Measurements from ENCODE around the gene SLC7A14. TPM values are rescaled to one million over a fixed set of nuclear protein-coding genes. Genes with fewer than 3 reads are reported as not detected.

The SLC7A14 gene
- total and polyA plus RNA-seq, 8 donors, result 0.27 to 0.82 (median 0.44) TPM; not detected in 2

DNA sequence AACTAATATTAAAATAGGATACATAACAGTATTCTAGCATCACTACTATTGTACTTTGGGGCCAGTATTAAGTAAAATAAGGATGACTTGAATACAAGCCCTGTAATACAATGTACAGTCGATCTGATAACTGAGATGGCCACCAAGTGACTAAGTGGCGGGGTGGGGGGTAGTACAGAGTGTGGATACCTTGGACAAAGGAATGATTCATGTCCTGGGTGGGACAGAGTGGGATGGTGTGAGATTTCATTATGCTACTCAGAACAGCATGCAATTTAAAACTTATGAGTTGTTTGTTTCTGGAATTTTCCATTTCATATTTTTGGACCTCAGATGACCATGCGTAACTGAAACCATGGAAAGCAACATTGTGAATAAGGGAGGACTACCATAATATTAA lies 46.0 kb downstream of the SLC7A14 start:
- Histone ChIP-seq H3K27me3 (no peaks in the 10 kb centered on the region), H3K27ac (no peak overlapping the region), H3K4me1 (no peaks in the 10 kb centered on the region), H3K4me3 (no peak overlapping the region), H3K36me3 (no peaks in the 10 kb centered on the region), H3K9me3 (no peaks in the 10 kb centered on the region)
- ATAC-seq (no peak), DNase-seq (no peak)
- intact Hi-C loops (cut with DNase I), result no loop called here
- TF ChIP-seq, protein P1, sequence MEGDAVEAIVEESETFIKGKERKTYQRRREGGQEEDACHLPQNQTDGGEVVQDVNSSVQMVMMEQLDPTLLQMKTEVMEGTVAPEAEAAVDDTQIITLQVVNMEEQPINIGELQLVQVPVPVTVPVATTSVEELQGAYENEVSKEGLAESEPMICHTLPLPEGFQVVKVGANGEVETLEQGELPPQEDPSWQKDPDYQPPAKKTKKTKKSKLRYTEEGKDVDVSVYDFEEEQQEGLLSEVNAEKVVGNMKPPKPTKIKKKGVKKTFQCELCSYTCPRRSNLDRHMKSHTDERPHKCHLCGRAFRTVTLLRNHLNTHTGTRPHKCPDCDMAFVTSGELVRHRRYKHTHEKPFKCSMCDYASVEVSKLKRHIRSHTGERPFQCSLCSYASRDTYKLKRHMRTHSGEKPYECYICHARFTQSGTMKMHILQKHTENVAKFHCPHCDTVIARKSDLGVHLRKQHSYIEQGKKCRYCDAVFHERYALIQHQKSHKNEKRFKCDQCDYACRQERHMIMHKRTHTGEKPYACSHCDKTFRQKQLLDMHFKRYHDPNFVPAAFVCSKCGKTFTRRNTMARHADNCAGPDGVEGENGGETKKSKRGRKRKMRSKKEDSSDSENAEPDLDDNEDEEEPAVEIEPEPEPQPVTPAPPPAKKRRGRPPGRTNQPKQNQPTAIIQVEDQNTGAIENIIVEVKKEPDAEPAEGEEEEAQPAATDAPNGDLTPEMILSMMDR (IDR thresholded peaks at IDR 0.05), result no peak

DNA sequence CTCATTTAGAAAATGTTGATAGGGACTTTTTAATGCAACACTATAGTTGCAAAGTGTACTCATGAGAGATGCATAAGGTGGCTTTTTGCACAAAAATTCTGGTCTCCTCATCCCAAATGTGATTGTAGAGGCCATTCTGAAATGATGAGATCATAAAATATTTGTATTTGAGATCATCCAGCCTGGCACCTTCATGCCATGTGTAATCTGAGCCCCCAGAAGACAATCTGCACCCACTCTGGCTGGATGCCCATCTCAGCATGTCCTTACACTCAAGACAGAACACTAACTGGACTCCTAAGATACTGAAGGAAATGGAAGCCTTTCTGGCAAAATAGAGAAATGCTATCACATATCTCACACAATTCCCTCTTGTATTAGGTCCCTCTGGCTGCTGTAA lies 49.2 kb downstream of the SLC7A14 start:
- no peak overlapping the region for H3K27ac ChIP-seq
- no peaks in the 10 kb centered on the region for H3K27me3 ChIP-seq
- no peak overlapping the region for H3K4me3 ChIP-seq
- H3K4me1 ChIP-seq, result no peaks in the 10 kb centered on the region
- no peak for ATAC-seq
- no peaks in the 10 kb centered on the region for H3K9me3 ChIP-seq
- no peaks in the 10 kb centered on the region for H3K36me3 ChIP-seq
- intact Hi-C loops (cut with DNase I), result no loop called here
- no peak for DNase-seq
- TF ChIP-seq, protein P1 (IDR thresholded peaks at IDR 0.05), result no peak

GRCh38 chr3:170534227-170534626 lies 51.6 kb downstream of the SLC7A14 start:
- Histone ChIP-seq H3K4me3 (no peak overlapping the region), H3K9me3 (no peaks in the 10 kb centered on the region), H3K27ac (no peak overlapping the region), H3K36me3 (no peaks in the 10 kb centered on the region), H3K4me1 (no peaks in the 10 kb centered on the region), H3K27me3 (no peaks in the 10 kb centered on the region)
- intact Hi-C loops (cut with DNase I), result no loop called here
- ATAC-seq (no peak), DNase-seq (no peak)
- TF ChIP-seq, protein P1 (IDR thresholded peaks at IDR 0.05), result no peak

DNA sequence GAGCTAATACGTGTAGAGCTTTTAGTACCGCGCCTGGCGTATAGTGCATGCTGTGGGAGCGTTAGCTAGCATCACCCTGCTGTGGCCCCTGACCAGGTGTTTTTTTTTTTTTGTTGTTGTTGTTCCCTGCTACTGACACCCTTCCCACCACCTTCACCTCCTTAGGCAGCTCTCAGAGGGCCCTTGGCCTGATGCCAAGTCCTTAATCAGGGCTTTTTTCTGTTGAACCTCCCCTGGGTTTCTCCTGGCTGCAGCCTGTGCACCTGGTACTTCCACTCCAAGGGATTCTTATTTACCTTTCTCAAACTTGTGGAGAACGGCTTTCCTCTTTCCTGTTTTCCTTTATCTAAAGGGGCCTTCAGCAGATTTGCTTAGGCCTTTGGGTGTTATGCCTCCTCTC lies 53.3 kb downstream of the SLC7A14 start:
- Histone ChIP-seq H3K4me3 (no peak overlapping the region), H3K36me3 (no peaks in the 10 kb centered on the region), H3K9me3 (no peaks in the 10 kb centered on the region), H3K27ac (no peak overlapping the region), H3K27me3 (no peaks in the 10 kb centered on the region), H3K4me1 (no peaks in the 10 kb centered on the region)
- TF ChIP-seq, protein P1 (IDR thresholded peaks at IDR 0.05), result no peak
- intact Hi-C loops (cut with DNase I), result no loop called here
- ATAC-seq, result no peak
- peak in 1 of 4 donors; percentile 12 for DNase-seq

- no peak overlapping the region for H3K27ac ChIP-seq
- intact Hi-C loops (cut with DNase I), result no loop called here
- H3K4me3 ChIP-seq, result no peak overlapping the region
- no peaks in the 10 kb centered on the region for H3K9me3 ChIP-seq
- ATAC-seq, result no peak
- H3K27me3 ChIP-seq, result no peaks in the 10 kb centered on the region
- H3K36me3 ChIP-seq, result no peaks in the 10 kb centered on the region
- DNase-seq, result no peak
- TF ChIP-seq, protein P1 (IDR thresholded peaks at IDR 0.05), result no peak
- no peaks in the 10 kb centered on the region for H3K4me1 ChIP-seq
Measured at GRCh38 chr3:170531657-170532335, 54.1 kb downstream of the SLC7A14 start.

All from left lung (tissue), 10 donors.